Natural killer cell (primary cell): ENCODE data around the gene RAB3IL1. TPM values are rescaled to one million over a fixed set of nuclear protein-coding genes. Genes with fewer than 3 reads are reported as not detected.
"Not testable (repeated sequence)": the region's sequence is repeated elsewhere in the genome, so short reads cannot be mapped to it uniquely, and the experiment has no call there.

Experiments used
- ATAC-seq, 3 donors: fragments of 150-1000 bp in 2 of 3; fragments of 200-7000 bp in 1 of 3; cut with Tn5 transposase; 1 replicate in 1 of 3; 2 replicates in 2 of 3; pipeline ENCODE4 v1.10.0; 2021; ENCODE audit warnings: mild to moderate bottlenecking in 2 of 3, moderate library complexity in 2 of 3
- DNase-seq, 2 donors: peaks; one replicate each; pipeline versions ENCODE4 v3.0.0 to v3.0.0-alpha.2; 2013 to 2021; ENCODE audit warnings: mixed read lengths in 1 of 2
- H3K27ac ChIP-seq: one replicate; pipeline ENCODE4 v1.5.1; 2013; ENCODE audit warnings: mild to moderate bottlenecking, low read length
- H3K27me3 ChIP-seq: one replicate; pipeline ENCODE4 v1.6.1; 2013; ENCODE audit warnings: low read length; ENCODE audit not compliant: control insufficient read depth, insufficient read depth
- H3K36me3 ChIP-seq: one replicate; pipeline ENCODE4 v1.6.1; 2013; ENCODE audit warnings: low read length; ENCODE audit not compliant: control insufficient read depth, insufficient read depth
- H3K4me1 ChIP-seq: one replicate; pipeline ENCODE4 v1.6.1; 2013; ENCODE audit warnings: low read length; ENCODE audit not compliant: control insufficient read depth, insufficient read depth
- H3K4me3 ChIP-seq: one replicate; pipeline ENCODE4 v1.5.1; 2013; ENCODE audit warnings: low read length
- H3K9me3 ChIP-seq: one replicate; pipeline ENCODE4 v1.6.1; 2013; ENCODE audit warnings: low read length; ENCODE audit not compliant: control insufficient read depth, insufficient read depth
- H3K27ac Mint-ChIP-seq, 2 donors: one replicate each; pipeline ENCODE4 v1.8.0; 2022; ENCODE audit warnings: mild to moderate bottlenecking in 2 of 2, mixed read lengths in 2 of 2, moderate library complexity in 1 of 2
- H3K27me3 Mint-ChIP-seq, 2 donors: one replicate each; pipeline ENCODE4 v1.8.0; 2022; ENCODE audit warnings: low read depth in 2 of 2, mixed read lengths in 2 of 2
- H3K36me3 Mint-ChIP-seq: one replicate; pipeline ENCODE4 v1.8.0; 2022; ENCODE audit warnings: mixed read lengths
- H3K4me1 Mint-ChIP-seq, 2 donors: one replicate each; pipeline ENCODE4 v1.8.0; 2022; ENCODE audit warnings: mixed read lengths in 2 of 2
- H3K4me3 Mint-ChIP-seq: one replicate; pipeline ENCODE4 v1.8.0; 2022; ENCODE audit warnings: mild to moderate bottlenecking, moderate library complexity, mixed read lengths
- H3K9me3 Mint-ChIP-seq, 2 donors: one replicate each; pipeline ENCODE4 v1.8.0; 2022; ENCODE audit warnings: mixed read lengths in 2 of 2
- WGBS: methylation state at CpG from one replicate; pipeline ENCODE4 v1.1.7; 2013; ENCODE audit warnings: missing lambda C conversion rate; ENCODE audit not compliant: insufficient coverage; 5-methylcytosine and 5-hydroxymethylcytosine counted together
- intact Hi-C: fragments of 100-400 bp; cut with micrococcal nuclease; formaldehyde crosslinking; loops from one replicate; pipeline ENCODE4 v1.14.2; 2022
- total RNA-seq, 4 donors: library from RNA; stranded (reverse); fragments of 120-200 nt in 1 of 4; gene quantifications; one replicate each; pipeline versions ENCODE4 v1.2.3 to v1.2.4, GENCODE V29; 2013 to 2022
- TF ChIP-seq, protein P1 (sequence below): fragments of 200-600 bp; IDR thresholded peaks from one replicate; pipeline ENCODE4 v1.8.0; 2022; ENCODE audit warnings: antibody characterized with exemption

Gene RAB3IL1
- total RNA-seq, 3 donors from 2014 or later (not counting 1 experiment from before 2014, with no cell fraction given) = not detected

GRCh38 chr11:61883327-61883726 is 34.0 kb downstream of the RAB3IL1 start:
- Histone ChIP-seq H3K27ac (no peak overlapping the region), H3K4me1 (peaks cover 7% of the 10 kb centered on the region), H3K27me3 (no peaks in the 10 kb centered on the region), H3K4me3 (no peak overlapping the region), H3K9me3 (no peaks in the 10 kb centered on the region), H3K36me3 (no peaks in the 10 kb centered on the region)
- no peak overlapping the region for H3K4me3 Mint-ChIP-seq
- ATAC-seq (no peak), DNase-seq (no peak)
- intact Hi-C loops = no loop called here
- no peaks in the 10 kb centered on the region for H3K9me3 Mint-ChIP-seq
- H3K27me3 Mint-ChIP-seq = no peaks in the 10 kb centered on the region
- H3K27ac Mint-ChIP-seq = no peak overlapping the region
- peaks cover 0 to 8% of the 10 kb centered on the region in 2 donors for H3K4me1 Mint-ChIP-seq
- H3K36me3 Mint-ChIP-seq = no peaks in the 10 kb centered on the region
- TF ChIP-seq, protein P1, sequence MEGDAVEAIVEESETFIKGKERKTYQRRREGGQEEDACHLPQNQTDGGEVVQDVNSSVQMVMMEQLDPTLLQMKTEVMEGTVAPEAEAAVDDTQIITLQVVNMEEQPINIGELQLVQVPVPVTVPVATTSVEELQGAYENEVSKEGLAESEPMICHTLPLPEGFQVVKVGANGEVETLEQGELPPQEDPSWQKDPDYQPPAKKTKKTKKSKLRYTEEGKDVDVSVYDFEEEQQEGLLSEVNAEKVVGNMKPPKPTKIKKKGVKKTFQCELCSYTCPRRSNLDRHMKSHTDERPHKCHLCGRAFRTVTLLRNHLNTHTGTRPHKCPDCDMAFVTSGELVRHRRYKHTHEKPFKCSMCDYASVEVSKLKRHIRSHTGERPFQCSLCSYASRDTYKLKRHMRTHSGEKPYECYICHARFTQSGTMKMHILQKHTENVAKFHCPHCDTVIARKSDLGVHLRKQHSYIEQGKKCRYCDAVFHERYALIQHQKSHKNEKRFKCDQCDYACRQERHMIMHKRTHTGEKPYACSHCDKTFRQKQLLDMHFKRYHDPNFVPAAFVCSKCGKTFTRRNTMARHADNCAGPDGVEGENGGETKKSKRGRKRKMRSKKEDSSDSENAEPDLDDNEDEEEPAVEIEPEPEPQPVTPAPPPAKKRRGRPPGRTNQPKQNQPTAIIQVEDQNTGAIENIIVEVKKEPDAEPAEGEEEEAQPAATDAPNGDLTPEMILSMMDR = no peak
- WGBS = 89% methylated on average over 10 of the region's 10 CpGs

DNA sequence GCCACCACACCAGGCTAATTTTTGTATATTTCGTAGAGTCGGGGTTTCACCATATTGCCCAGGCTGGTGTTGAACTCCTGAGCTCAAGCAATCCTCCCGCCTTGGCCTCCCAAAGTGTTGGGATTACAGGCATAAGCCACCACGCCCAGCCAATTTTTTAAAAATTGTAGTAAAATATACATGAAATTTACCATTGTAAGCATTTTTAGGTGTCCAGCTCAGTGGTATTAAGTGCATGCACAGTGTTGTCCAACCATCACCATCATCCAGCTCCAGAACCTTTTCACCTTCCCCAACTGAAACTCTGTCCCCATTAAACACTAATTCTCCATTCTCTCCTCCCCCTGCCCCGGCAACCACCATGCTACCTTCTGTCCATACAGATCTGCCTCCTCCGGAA is 34.5 kb downstream of the RAB3IL1 start:
- DNase-seq = no peak
- peaks cover 7% of the 10 kb centered on the region for H3K4me1 ChIP-seq
- 70% methylated on average over 6 of the region's 6 CpGs for WGBS
- Mint-ChIP-seq H3K27ac (no peak overlapping the region), H3K4me1 (peaks cover 0 to 8% of the 10 kb centered on the region in 2 donors), H3K4me3 (no peak overlapping the region), H3K27me3 (no peaks in the 10 kb centered on the region), H3K9me3 (no peaks in the 10 kb centered on the region), H3K36me3 (no peaks in the 10 kb centered on the region)
- H3K9me3 ChIP-seq = no peaks in the 10 kb centered on the region
- intact Hi-C loops = no loop called here
- no peak overlapping the region for H3K4me3 ChIP-seq
- no peak overlapping the region for H3K27ac ChIP-seq
- no peaks in the 10 kb centered on the region for H3K27me3 ChIP-seq
- no peak for ATAC-seq
- no peaks in the 10 kb centered on the region for H3K36me3 ChIP-seq
- TF ChIP-seq, protein P1 = no peak

GRCh38 chr11:61882267-61882666 is 35.1 kb downstream of the RAB3IL1 start:
- H3K27ac Mint-ChIP-seq, H3K4me3 Mint-ChIP-seq, DNase-seq, ATAC-seq, H3K9me3 ChIP-seq, H3K9me3 Mint-ChIP-seq, H3K27me3 ChIP-seq, H3K4me3 ChIP-seq, H3K4me1 Mint-ChIP-seq, H3K4me1 ChIP-seq, H3K27me3 Mint-ChIP-seq, intact Hi-C loops, H3K36me3 Mint-ChIP-seq, H3K27ac ChIP-seq, H3K36me3 ChIP-seq: not testable (repeated sequence)
- WGBS = 95% methylated on average over 3 of the region's 3 CpGs

DNA sequence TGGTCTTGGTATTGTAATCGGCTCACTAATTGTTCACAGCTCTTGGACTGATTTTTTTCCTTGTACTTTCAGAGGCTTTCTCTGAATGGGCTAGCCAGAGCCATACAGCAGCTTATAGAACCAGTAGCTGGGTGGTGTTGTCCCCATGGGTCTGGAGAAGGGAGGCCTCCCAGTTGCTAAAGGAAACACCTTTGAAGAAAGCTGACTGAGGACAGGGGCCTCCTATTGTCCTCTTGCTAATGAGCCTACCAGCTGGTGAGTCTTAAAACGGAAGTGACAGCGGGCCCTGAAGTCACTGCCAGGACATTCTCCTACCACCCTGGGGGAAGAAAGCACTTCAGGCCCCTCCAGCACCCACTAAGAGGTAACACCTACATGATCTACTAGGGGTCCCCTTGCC is 36.0 kb downstream of the RAB3IL1 start:
- ATAC-seq (no peak), DNase-seq (no peak)
- H3K27ac ChIP-seq = no peak overlapping the region
- peaks cover 7% of the 10 kb centered on the region for H3K4me1 ChIP-seq
- WGBS = 53% methylated on average over 3 of the region's 3 CpGs
- no peaks in the 10 kb centered on the region for H3K27me3 ChIP-seq
- Mint-ChIP-seq H3K36me3 (no peaks in the 10 kb centered on the region), H3K9me3 (no peaks in the 10 kb centered on the region), H3K4me1 (peaks cover 0 to 8% of the 10 kb centered on the region in 2 donors), H3K27me3 (no peaks in the 10 kb centered on the region), H3K27ac (no peak overlapping the region), H3K4me3 (no peak overlapping the region)
- no peaks in the 10 kb centered on the region for H3K9me3 ChIP-seq
- H3K4me3 ChIP-seq = no peak overlapping the region
- H3K36me3 ChIP-seq = no peaks in the 10 kb centered on the region
- intact Hi-C loops = no loop called here
- TF ChIP-seq, protein P1 = no peak
